Dedifferentiated amniotic fluid mesenchymal stem cell (primary cell): ENCODE measurements around the gene ULK4.
"Not testable (repeated sequence)": the region's sequence is repeated elsewhere in the genome, so short reads cannot be mapped to it uniquely, and the experiment has no call there.

Source experiments
- DNase-seq: peaks from one replicate; pipeline ENCODE4 v3.0.0-alpha.2; 2016; ENCODE audit errors: extremely low spot score

The ULK4 gene

GRCh38 chr3:41768363-41768762, 193.5 kb downstream of the ULK4 start:
- DNase-seq, result no peak

- DNase-seq, result not testable (repeated sequence)
Measured at GRCh38 chr3:41762867-41763266, 199.0 kb downstream of the ULK4 start.

GRCh38 chr3:41753651-41754050, 208.3 kb downstream of the ULK4 start:
- no peak for DNase-seq

GRCh38 chr3:41751597-41751996, 210.3 kb downstream of the ULK4 start:
- DNase-seq, result no peak

- DNase-seq, result no peak
Measured at GRCh38 chr3:41749988-41750387, 211.9 kb downstream of the ULK4 start.

GRCh38 chr3:41746215-41746614, 215.7 kb downstream of the ULK4 start:
- DNase-seq, result no peak

GRCh38 chr3:41742121-41742520, 219.8 kb downstream of the ULK4 start:
- no peak for DNase-seq

GRCh38 chr3:41740374-41740886, 221.5 kb downstream of the ULK4 start:
- DNase-seq, result no peak

- no peak for DNase-seq
Measured at GRCh38 chr3:41726891-41727290, 235.0 kb downstream of the ULK4 start.

GRCh38 chr3:41717641-41718040, 244.3 kb downstream of the ULK4 start:
- DNase-seq, result no peak

GRCh38 chr3:41716471-41716870, 245.4 kb downstream of the ULK4 start:
- peak; percentile 43 for DNase-seq

- no peak for DNase-seq
Measured at GRCh38 chr3:41715376-41715775, 246.5 kb downstream of the ULK4 start.

GRCh38 chr3:41711651-41712050, 250.3 kb downstream of the ULK4 start:
- DNase-seq, result no peak

- peak; percentile 78 for DNase-seq
Measured at GRCh38 chr3:41710646-41711388, 251.1 kb downstream of the ULK4 start.

- not testable (repeated sequence) for DNase-seq
Measured at GRCh38 chr3:41709213-41709612, 252.7 kb downstream of the ULK4 start.

- DNase-seq, result no peak
Measured at GRCh38 chr3:41708176-41708575, 253.7 kb downstream of the ULK4 start.

GRCh38 chr3:41705893-41706292, 256.0 kb downstream of the ULK4 start:
- DNase-seq, result no peak

- no peak for DNase-seq
Measured at GRCh38 chr3:41701191-41701698, 260.7 kb downstream of the ULK4 start.

GRCh38 chr3:41700155-41700554, 261.7 kb downstream of the ULK4 start:
- no peak for DNase-seq

- no peak for DNase-seq
Measured at GRCh38 chr3:41698898-41699297, 263.0 kb downstream of the ULK4 start.

- DNase-seq, result no peak
Measured at GRCh38 chr3:41697702-41698101, 264.2 kb downstream of the ULK4 start.

GRCh38 chr3:41695806-41696205, 266.1 kb downstream of the ULK4 start:
- not testable (repeated sequence) for DNase-seq

GRCh38 chr3:41693799-41694198, 268.1 kb downstream of the ULK4 start:
- DNase-seq, result no peak
